ENCODE data around the gene GALNT8. TPM values are rescaled to one million over a fixed set of nuclear protein-coding genes. Genes with fewer than 3 reads are reported as not detected.

GALNT8 gene
- total RNA-seq, 1 donor from 2014 or later = 0.82 TPM

GRCh38 chr12:4796216-4796615 is 76.0 kb downstream of the GALNT8 start:
- H3K36me3 Mint-ChIP-seq (ENCODE audit: low read depth) = no peaks in the 10 kb centered on the region
- intact Hi-C loops (cut with micrococcal nuclease) = no loop called here
- H3K4me1 Mint-ChIP-seq = no peaks in the 10 kb centered on the region
- DNase-seq = no peak
- H3K9me3 Mint-ChIP-seq = peaks cover 5% of the 10 kb centered on the region
- H3K27ac Mint-ChIP-seq = no peak overlapping the region
- no peak overlapping the region for H3K4me3 Mint-ChIP-seq
- peaks cover 42% of the 10 kb centered on the region for H3K27me3 Mint-ChIP-seq

DNA sequence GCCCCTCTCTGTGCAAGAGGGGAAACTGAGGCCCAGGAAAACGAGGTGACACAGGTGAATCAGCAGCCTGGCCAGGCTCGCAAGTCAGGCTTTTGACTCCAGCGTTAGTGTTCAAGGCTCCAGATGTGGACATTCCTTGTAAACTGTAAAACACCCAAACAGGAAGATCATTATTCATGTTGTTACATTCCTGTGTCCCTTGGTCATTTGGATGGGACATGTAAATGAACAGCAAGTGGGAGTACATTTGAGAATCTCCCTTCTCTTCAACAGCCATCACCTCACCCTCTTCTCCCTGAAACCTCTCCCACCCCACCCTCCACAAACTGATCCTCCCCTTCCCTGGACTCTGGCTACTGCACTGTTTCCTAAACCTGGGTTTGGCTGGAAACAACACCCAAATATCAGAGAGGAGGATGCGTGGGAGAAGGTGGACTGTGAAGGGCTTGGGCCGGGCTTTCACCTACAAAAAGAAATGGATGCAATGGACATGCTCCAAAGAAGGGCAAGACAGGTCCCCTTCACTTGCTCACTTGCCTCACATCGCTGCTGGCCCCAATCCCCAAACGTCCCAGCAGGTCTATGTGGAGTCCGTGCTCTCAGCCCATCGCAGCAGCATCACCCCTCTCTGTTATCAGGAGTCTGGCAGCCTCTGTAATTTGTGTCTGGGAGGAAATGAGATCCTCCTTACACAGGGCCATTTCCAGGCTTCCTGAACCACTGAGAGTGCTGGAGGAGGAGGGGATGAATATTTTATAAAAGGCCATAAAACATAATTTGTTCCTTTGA is 76.7 kb downstream of the GALNT8 start:
- H3K27me3 Mint-ChIP-seq = peaks cover 40% of the 10 kb centered on the region
- no peak overlapping the region for H3K4me3 Mint-ChIP-seq
- DNase-seq = no peak
- intact Hi-C loops (cut with micrococcal nuclease) = no loop called here
- H3K27ac Mint-ChIP-seq = no peak overlapping the region
- H3K9me3 Mint-ChIP-seq = no peaks in the 10 kb centered on the region
- no peaks in the 10 kb centered on the region for H3K36me3 Mint-ChIP-seq (ENCODE audit: low read depth)
- H3K4me1 Mint-ChIP-seq = no peaks in the 10 kb centered on the region

- no peak for DNase-seq
- no peaks in the 10 kb centered on the region for H3K9me3 Mint-ChIP-seq
- peaks cover 36% of the 10 kb centered on the region for H3K27me3 Mint-ChIP-seq
- intact Hi-C loops (cut with micrococcal nuclease) = no loop called here
- H3K36me3 Mint-ChIP-seq (ENCODE audit: low read depth) = peaks cover 8% of the 10 kb centered on the region
- no peaks in the 10 kb centered on the region for H3K4me1 Mint-ChIP-seq
- no peak overlapping the region for H3K4me3 Mint-ChIP-seq
- H3K27ac Mint-ChIP-seq = no peak overlapping the region
Measured at GRCh38 chr12:4800555-4800954, 80.4 kb downstream of the GALNT8 start.

DNA sequence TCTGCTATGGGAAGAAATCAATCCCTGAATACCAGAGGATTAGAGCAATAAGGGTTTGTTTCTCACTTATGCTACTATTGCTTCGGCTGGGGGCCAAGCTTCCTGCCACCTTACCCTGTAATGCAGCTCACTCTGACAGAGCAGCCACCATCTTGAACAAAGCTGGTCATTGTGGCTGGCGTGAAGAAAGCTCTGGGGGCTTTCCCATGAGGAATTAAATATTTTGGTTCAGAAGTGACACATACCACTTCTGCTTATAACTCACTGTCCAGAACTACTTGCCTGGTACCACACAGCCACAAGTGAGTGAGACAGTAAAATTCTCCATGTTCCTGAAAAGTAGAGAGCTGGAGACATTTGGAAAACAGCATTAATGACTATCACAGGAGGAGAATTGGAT is 82.6 kb downstream of the GALNT8 start:
- Mint-ChIP-seq H3K4me3 (no peak overlapping the region), H3K9me3 (no peaks in the 10 kb centered on the region), H3K4me1 (peaks cover 13% of the 10 kb centered on the region)

DNA sequence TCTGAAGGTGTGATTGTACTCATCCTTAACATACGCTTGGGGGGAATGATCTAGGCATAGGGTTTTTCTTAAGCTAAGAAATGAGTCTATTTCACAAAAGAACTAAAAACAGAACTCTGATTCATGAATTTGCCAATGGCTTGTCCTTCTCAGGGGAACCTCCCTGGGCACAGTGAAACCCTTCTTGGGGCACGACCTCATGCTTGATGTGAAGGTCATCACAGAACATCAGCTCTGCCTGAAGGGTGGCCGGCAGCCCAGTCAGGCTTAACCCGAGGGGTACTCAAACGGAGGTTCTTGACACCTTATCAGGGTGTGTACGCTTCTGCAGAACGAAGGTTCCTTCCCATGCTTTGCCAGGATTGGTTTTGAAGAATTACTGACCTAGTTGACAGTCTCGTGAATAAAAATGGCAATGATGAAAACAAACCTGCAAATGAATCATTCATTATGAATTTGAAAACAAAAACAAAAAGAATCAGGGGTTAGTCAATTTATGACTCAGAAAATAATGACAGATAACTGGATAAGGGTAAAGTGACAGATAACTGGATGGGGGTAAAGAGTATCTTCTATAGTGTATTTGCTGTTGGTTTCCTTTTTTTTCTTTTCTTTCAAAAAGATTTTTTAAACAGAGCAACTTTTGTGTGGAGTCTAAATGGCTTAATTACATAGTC is 86.4 kb downstream of the GALNT8 start:
- Mint-ChIP-seq H3K4me3 (no peak overlapping the region), H3K27me3 (peaks cover 5% of the 10 kb centered on the region), H3K9me3 (no peaks in the 10 kb centered on the region), H3K4me1 (peaks cover 25% of the 10 kb centered on the region), H3K36me3 (ENCODE audit: low read depth) (peaks cover 27% of the 10 kb centered on the region), H3K27ac (peak overlapping the region; percentile 28)
- intact Hi-C loops (cut with micrococcal nuclease) = loop anchor here (2.0 kb wide), 1 partner anchor 22 kb away; no protein-coding TSS in a partner anchor
- DNase-seq = no peak

More for the DNA sequence above, 82.6 kb downstream of the GALNT8 start:
- no peak for DNase-seq
- H3K36me3 Mint-ChIP-seq (ENCODE audit: low read depth) = peaks cover 13% of the 10 kb centered on the region
- peaks cover 27% of the 10 kb centered on the region for H3K27me3 Mint-ChIP-seq
- H3K27ac Mint-ChIP-seq = no peak overlapping the region
- intact Hi-C loops (cut with micrococcal nuclease) = no loop called here

DNA sequence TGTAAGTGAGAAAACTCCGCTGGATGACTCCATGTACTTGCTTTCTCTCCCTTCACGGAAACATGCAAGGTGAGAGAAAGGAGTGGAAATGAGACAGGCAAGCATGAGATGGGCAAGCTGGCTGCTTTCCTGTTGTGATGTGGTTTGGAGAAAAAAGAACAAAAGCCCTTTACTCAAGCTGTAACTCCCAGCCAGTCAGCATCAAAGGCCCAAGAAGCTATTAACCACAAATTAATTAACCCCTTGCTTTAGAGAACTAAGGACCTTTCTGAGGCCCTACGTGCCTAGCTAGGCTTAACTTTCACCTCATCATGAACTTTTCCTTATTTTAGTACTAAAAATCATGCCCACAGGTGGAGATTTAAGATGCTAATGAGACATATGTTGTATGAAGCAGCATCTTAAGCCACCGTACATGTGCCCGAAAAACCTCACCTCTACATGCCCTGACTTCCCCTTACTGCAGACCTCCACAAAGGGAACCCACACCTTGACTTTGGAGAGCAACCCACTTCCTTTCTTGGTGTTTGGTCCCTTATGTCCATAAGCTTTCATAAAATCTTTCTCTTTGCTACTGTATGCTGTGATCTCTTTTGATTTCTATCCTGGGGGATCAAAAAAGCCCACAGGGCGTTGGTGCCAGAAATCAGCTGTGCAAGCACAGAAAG is 87.0 kb downstream of the GALNT8 start:
- DNase-seq = no peak
- no peaks in the 10 kb centered on the region for H3K9me3 Mint-ChIP-seq
- no peak overlapping the region for H3K27ac Mint-ChIP-seq
- intact Hi-C loops (cut with micrococcal nuclease) = loop anchor here (2.0 kb wide), 1 partner anchor 22 kb away; no protein-coding TSS in a partner anchor
- H3K27me3 Mint-ChIP-seq = peaks cover 5% of the 10 kb centered on the region
- H3K4me1 Mint-ChIP-seq = peaks cover 25% of the 10 kb centered on the region
- H3K4me3 Mint-ChIP-seq = peak overlapping the region; percentile 5
- H3K36me3 Mint-ChIP-seq (ENCODE audit: low read depth) = peaks cover 30% of the 10 kb centered on the region

DNA sequence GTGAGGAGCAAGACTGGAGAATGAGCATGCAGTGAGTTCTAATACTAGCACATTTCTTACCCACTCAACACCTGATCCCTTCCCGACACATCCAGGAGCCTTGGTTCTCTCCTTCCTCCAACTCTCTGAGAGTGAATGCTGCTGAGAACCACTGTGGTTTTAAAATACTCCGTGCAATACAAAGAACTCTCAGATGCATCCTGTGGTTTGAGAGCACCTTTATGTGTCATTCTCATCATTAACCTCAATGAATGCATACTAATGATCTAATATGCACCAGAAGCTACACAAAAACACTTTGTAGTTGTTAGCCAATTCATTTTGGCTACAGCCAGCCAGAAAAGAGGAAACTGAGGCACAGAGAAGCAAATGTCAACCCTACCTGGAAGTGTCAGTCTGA is 87.6 kb downstream of the GALNT8 start:
- H3K9me3 Mint-ChIP-seq = no peaks in the 10 kb centered on the region
- intact Hi-C loops (cut with micrococcal nuclease) = loop anchor here (2.0 kb wide), 1 partner anchor 21 kb away; no protein-coding TSS in a partner anchor
- H3K27me3 Mint-ChIP-seq = peaks cover 5% of the 10 kb centered on the region
- peaks cover 25% of the 10 kb centered on the region for H3K4me1 Mint-ChIP-seq
- H3K4me3 Mint-ChIP-seq = peak overlapping the region; percentile 5
- H3K27ac Mint-ChIP-seq = no peak overlapping the region
- DNase-seq = no peak
- peaks cover 31% of the 10 kb centered on the region for H3K36me3 Mint-ChIP-seq (ENCODE audit: low read depth)

DNA sequence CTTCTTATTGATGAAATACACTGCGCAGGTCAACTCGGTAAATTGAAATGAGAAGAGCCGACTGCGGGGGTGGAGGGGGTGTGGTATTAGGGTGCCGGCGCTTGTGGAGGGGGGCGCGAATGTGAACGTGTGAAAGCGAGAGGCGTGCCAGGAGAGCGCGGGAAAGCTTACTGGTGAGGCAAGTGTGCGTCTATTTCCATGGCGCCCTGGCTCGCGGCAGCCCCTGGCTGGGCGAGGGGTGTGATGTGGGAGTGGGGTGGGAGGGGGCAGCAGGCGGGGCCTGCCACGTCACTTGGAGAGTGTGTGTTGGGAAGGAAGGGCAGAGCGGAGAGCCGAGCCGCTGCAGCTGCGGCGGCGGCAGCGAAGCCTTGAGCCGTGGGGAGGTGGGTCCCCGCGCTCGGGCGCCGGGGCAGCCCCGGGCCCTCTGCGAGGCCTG is 88.8 kb downstream of the GALNT8 start:
- H3K27me3 Mint-ChIP-seq = peaks cover 5% of the 10 kb centered on the region
- H3K4me1 Mint-ChIP-seq = peaks cover 29% of the 10 kb centered on the region
- H3K4me3 Mint-ChIP-seq = peak overlapping the region; percentile 39
- H3K9me3 Mint-ChIP-seq = no peaks in the 10 kb centered on the region
- no peak overlapping the region for H3K27ac Mint-ChIP-seq
- H3K36me3 Mint-ChIP-seq (ENCODE audit: low read depth) = peaks cover 33% of the 10 kb centered on the region
- no peak for DNase-seq
- intact Hi-C loops (cut with micrococcal nuclease) = no loop called here

DNA sequence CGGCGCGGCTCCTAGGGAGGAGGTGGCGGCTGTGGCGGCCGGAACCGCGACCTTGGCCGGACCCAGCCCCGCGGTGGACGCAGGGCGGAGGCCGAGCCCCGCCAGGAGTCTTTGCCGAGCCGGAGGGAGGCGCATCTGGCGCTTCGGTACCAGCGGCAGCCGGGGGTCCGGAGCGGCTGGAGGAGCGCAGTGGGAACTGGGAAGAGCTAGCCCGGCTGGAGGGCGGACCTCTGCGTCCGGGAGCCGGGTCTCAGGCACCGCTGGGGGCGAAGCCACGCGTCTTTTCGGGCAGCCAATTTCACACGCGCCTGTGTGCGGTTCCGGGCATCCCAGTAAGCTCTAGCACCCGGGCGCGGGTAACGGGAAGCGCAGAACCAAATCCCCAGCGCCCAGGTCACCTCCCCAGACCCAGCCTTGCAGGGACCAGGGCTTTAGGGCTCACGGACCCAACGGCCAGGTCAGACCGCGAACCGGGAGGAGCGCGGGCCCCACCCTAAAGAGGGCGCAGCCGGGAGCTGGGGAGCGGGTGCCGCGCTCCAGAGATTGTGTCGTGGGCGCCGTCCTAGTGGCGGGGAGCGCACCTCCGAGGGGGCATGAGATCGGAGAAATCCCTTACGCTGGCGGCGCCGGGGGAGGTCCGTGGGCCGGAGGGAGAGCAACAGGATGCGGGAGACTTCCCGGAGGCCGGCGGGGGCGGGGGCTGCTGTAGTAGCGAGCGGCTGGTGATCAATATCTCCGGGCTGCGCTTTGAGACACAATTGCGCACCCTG is 89.4 kb downstream of the GALNT8 start:
- Mint-ChIP-seq H3K27ac (no peak overlapping the region), H3K9me3 (no peaks in the 10 kb centered on the region), H3K36me3 (ENCODE audit: low read depth) (peaks cover 33% of the 10 kb centered on the region), H3K4me1 (peaks cover 29% of the 10 kb centered on the region), H3K27me3 (peaks cover 5% of the 10 kb centered on the region), H3K4me3 (peak overlapping the region; percentile 71)
- DNase-seq = peak; percentile 64
- intact Hi-C loops (cut with micrococcal nuclease) = no loop called here

DNA sequence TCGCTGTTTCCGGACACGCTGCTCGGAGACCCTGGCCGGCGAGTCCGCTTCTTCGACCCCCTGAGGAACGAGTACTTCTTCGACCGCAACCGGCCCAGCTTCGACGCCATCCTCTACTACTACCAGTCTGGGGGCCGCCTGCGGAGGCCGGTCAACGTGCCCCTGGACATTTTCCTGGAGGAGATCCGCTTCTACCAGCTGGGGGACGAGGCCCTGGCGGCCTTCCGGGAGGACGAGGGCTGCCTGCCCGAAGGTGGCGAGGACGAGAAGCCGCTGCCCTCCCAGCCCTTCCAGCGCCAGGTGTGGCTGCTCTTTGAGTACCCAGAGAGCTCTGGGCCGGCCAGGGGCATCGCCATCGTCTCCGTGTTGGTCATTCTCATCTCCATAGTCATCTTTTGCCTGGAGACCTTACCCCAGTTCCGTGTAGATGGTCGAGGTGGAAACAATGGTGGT is 90.0 kb downstream of the GALNT8 start:
- H3K36me3 Mint-ChIP-seq (ENCODE audit: low read depth) = peaks cover 28% of the 10 kb centered on the region
- H3K4me1 Mint-ChIP-seq = peaks cover 32% of the 10 kb centered on the region
- peaks cover 2% of the 10 kb centered on the region for H3K27me3 Mint-ChIP-seq
- no peaks in the 10 kb centered on the region for H3K9me3 Mint-ChIP-seq
- H3K27ac Mint-ChIP-seq = no peak overlapping the region
- intact Hi-C loops (cut with micrococcal nuclease) = no loop called here
- peak overlapping the region; percentile 71 for H3K4me3 Mint-ChIP-seq
- DNase-seq = no peak

- no peak for DNase-seq
Measured at GRCh38 chr12:4812624-4813327, 92.6 kb downstream of the GALNT8 start.

DNA sequence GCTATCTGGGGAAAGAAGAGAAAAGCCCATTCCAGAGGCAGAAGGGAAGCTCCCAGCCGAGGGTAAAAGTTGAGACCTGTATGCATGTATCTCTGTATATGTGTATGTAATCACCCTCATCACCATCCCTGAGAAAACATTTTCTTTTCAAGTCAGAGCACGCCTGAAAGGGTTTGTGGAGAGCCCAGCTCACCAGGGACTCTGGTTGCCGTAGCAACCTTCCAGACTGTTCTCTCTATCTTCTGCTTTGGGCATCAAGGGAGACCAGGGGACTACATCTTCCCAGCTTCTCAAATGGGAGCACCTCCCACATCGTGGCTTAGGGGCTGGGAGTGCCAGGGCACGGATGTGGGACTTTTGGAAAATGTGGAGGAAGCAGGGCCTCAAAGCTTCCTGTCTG is 93.5 kb downstream of the GALNT8 start:
- no peaks in the 10 kb centered on the region for H3K27me3 Mint-ChIP-seq
- H3K36me3 Mint-ChIP-seq (ENCODE audit: low read depth) = peaks cover 24% of the 10 kb centered on the region
- H3K9me3 Mint-ChIP-seq = no peaks in the 10 kb centered on the region
- peaks cover 20% of the 10 kb centered on the region for H3K4me1 Mint-ChIP-seq
- no peak overlapping the region for H3K27ac Mint-ChIP-seq
- intact Hi-C loops (cut with micrococcal nuclease) = no loop called here
- DNase-seq = no peak
- H3K4me3 Mint-ChIP-seq = no peak overlapping the region

More at GRCh38 chr12:4812624-4813327, 92.6 kb downstream of the GALNT8 start:
- Mint-ChIP-seq H3K27ac (no peak overlapping the region), H3K4me1 (peaks cover 24% of the 10 kb centered on the region), H3K36me3 (ENCODE audit: low read depth) (peaks cover 26% of the 10 kb centered on the region), H3K4me3 (no peak overlapping the region), H3K9me3 (no peaks in the 10 kb centered on the region), H3K27me3 (no peaks in the 10 kb centered on the region)
- intact Hi-C loops (cut with micrococcal nuclease) = no loop called here

GRCh38 chr12:4814485-4814884 is 94.3 kb downstream of the GALNT8 start:
- Mint-ChIP-seq H3K4me1 (peaks cover 23% of the 10 kb centered on the region), H3K36me3 (ENCODE audit: low read depth) (peaks cover 24% of the 10 kb centered on the region), H3K4me3 (no peak overlapping the region), H3K27me3 (no peaks in the 10 kb centered on the region), H3K9me3 (no peaks in the 10 kb centered on the region), H3K27ac (no peak overlapping the region)
- intact Hi-C loops (cut with micrococcal nuclease) = no loop called here
- DNase-seq = no peak
